Measurements from ENCODE around the gene ACOX2. TPM values are rescaled to one million over a fixed set of nuclear protein-coding genes. Genes with fewer than 3 reads are reported as not detected.

ACOX2 gene
- total and polyA plus RNA-seq, 2 of the 13 experiments (the other 11 are each of a cell fraction or from before 2014, with no cell fraction given), result 42.6 to 98.5 TPM

GRCh38 chr3:58491506-58492402, 45.2 kb downstream of the ACOX2 start, which contains the start of gene KCTD6 (continued):
- TF ChIP-seq USF2 (IDR thresholded peaks at IDR 0.05; ENCODE audit: low read depth, low read length) (no peak), USF2 (CRISPR knock-in tag; IDR thresholded peaks at IDR 0.05; ENCODE audit: borderline replicate concordance) (no peak), NR2F2 (IDR thresholded peaks at IDR 0.05; ENCODE audit: borderline replicate concordance, low read depth) (no peak), ZNF746 (CRISPR knock-in tag; IDR thresholded peaks at IDR 0.05) (no peak; the same call in 1 of the 2 replicates), ZNF337 (CRISPR knock-in tag; IDR thresholded peaks at IDR 0.05; ENCODE audit: borderline replicate concordance, low read depth) (peak; percentile 24; the same call in 1 of the 2 replicates), HNF1A (IDR thresholded peaks at IDR 0.05; ENCODE audit: low read depth) (no peak), HNF1A (CRISPR knock-in tag; IDR thresholded peaks at IDR 0.05; ENCODE audit: borderline replicate concordance) (peak; percentile 23; the same call in 1 of the 2 replicates), MBNL3 (CRISPR knock-in tag; conservative IDR thresholded peaks at IDR 0.05) (no peak), ZNF614 (CRISPR knock-in tag; IDR thresholded peaks at IDR 0.05; ENCODE audit: borderline replicate concordance) (no peak), LCORL (IDR thresholded peaks at IDR 0.05) (no peak), LCORL (CRISPR knock-in tag; IDR thresholded peaks at IDR 0.05) (no peak; the same call in 1 of the 2 replicates), FOXO4 (CRISPR knock-in tag; conservative IDR thresholded peaks at IDR 0.05) (no peak), ZNF660 (CRISPR knock-in tag; IDR thresholded peaks at IDR 0.05; ENCODE audit: borderline replicate concordance, low read depth) (no peak), HBP1 (CRISPR knock-in tag; IDR thresholded peaks at IDR 0.05; ENCODE audit: low read depth) (0 out of 2 replicates have a peak, but pooled peaks have one; percentile 74), HIVEP1 (CRISPR knock-in tag; IDR thresholded peaks at IDR 0.05) (no peak)
